NCI-H526 treated with DMSO at 0.1 percent for 48 hours (cell line): ENCODE measurements around the gene IGSF22.

ENCODE experiments used
- DNase-seq: peaks from one replicate; lab custom pipeline; 2025; lab: John Stamatoyannopoulos, UW

The IGSF22 gene

DNA sequence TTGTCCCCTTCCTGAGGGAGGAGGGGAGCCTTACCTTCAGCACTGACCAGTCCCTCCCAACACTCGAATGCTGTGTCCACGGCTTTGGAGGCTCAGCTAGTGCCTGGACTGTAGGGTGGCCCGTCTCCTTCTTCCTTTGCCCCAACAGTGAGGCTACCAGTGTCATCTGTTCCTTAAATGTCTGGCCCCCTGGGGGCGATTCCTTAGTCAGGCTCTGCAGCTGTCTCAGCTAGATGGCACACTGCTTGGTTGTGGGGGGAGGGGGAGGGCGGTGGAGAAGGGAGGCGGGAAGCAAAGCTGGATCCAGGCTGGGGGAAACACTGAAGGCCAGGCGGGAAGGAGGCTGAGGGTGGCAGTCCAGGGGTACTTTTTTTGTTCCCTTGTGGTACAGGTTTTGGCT, at the start of gene IGSF22:
Gene IGSF22 (minus strand): TSS at position 149 of the 400 bp plus-strand sequence. CDS start 1,952 bp downstream, outside the sequence.
- DNase-seq = no peak

DNA sequence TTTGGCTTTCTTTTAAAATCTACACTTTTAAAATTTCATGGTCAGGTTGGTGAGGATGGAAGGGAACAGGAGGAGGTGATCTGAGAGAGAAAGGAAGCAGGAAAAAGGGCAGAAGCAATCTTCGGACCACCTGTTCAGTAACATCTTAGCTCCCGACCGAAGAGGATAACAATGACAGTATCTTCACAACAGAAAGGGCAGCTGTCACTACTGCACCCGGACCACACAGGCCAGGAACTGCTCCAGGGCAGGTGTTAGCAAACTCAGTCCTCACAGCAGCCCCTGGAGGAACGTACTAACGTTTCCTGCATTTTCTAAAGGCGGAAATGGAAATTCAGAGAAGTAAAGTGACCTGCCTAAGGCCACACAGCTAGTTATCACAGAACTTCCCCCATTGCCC, 48.8 kb upstream of the IGSF22 start:
- no peak for DNase-seq

DNA sequence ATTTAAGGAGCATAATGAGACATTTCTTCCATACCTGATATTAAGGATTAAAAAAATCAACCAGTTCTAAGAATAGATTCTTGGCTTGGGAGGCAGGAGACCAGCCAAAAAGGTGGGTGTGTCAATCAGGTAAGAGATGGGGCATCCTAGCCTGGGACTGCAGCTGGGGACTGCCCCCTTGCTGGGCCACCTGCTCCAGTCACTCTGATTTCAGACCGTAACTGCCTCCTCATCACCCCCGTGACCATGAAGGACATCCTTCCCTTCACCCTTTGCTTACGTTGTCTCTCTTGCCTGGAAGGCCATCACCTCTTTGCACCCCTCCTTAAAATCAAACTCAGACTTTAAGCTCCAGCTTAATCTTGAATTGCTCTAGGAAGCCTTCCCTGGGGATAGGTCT, 47.7 kb upstream of the IGSF22 start:
- DNase-seq = no peak

DNA sequence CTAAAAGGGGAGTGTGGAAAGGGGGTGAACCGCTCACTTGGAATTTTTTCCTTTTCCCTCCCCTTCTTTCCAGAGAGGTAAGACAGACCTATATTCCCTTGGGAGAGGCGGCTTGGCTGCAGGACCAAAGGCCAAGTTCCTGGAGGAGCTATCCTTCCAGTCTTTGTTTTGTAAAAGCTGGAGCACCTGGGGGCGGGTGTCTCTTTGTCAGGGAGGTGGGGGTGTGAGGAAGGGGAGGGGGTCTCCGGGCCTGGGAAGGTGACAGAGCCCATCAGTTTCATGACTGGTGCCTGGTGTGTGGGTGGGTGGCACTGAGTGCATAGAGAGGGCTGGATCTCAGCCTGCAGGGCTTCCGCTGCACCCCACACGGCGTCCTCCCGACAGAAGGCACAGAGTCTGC, 47.1 kb upstream of the IGSF22 start:
- DNase-seq = no peak

DNA sequence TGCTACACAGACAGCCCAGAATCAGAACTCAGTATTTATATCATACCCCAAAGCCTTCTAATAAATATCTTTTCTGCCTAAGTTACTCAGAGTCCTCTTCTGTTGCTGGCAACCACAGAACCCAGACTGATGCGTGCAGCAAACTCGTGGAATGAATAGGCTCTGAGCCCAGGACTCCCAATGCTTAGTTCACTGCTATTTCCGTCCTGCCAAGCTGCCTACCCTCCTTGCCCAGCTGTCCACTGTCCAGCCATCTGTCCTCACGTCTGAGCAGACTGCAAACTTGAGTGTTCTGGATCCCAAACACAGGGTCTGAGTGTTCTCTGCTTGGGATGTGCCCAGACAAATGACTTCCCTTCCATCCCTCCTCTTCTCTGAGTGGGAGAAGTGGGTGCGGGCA, 46.2 kb upstream of the IGSF22 start:
- no peak for DNase-seq

DNA sequence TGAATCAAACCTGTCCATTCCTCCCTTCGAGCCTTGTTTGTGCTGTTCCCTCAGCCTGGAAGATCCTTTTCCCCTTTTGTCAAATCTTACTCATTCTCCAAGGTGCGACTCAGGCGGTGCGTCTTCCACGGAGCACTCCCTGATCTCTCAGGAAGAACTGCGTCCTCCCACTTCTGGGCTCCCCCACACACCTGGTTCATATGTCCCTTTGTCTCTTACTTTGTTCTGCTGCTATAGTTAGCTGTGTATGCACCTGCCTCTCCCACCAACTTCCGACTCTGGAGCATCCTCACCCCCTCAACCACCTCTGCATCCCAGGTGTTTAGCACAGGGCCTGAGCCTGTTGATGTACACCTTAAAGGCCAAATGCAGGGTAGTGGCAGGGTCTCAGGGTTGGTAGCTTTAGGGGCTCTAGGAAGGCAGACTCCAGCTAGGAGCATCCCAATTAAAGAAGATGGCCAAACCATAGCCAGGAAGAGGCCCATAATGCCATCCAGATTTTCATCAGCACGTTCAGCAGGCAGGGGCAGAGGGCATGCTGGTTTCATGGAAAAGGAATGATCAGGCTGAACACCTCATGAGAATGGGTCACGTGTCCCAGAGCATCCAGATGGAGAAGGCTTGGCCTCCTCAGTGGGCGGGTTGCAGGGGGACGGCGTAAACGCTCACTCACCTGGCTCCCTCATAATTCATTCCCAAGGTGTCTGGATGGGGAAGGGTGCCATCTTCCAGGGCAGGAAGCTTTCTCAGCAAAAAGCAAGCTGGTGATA, 45.5 kb upstream of the IGSF22 start:
- DNase-seq = no peak

DNA sequence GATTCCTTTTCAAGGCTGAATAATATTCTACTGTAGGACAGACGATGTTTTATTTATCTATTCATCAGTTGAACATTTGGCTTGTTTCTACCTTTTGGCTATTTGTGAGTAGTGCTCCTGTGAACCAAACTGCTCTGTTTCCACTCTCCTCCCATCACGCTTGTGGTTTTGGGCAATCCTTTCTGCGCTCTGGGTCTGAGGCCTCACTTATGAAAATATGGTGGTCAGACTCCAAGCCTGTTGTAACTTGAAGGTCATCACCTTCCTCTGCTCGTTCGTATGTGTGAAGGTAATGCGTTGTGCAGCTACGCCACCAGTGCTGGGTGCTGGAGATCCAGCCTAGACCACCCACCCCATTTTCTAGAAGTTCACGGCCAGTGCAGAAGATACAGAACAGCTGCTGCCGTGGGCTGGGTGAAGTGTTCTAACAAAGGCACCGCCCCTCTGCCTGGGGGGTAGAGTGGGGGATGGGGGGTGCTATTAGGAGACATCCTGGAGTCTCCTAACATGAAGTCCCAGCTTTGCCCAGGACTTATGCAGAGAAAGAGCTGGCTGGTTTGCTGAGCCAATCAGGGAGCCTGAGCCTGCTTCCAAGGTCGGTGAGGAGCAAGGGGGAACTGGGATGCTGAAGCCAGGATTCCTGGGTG, 44.6 kb upstream of the IGSF22 start:
- DNase-seq = no peak

DNA sequence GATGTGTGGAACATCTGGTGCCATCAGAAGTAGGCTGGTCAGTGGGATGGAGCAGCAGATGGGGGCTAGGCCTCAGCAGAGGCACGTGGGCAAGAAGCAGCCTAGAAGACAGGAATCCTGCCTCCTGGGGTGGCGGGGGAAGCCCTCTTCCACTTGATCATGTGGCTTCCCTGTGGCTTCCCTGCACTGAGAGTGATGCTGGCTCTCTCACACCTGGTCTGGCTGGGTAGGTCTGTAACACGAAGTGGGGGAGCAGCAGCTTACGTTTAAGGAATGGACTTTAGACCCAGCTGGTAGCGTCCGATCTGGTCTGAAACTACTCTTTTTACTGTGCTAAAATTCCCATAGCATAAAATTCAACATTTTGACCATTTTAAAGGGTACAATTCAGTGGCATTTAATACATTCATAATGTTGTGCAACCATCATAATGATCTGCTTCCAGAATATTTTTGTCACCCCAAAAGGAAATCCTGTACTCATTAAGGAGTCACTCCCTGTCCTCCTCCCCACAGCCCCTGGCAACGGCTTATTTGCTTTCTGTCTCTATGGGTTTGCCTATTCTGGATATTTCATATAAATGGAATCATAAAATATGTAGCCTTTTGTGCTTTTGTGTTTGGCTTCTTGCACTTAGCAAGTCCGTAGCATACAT, 43.9 kb upstream of the IGSF22 start:
- DNase-seq = no peak

DNA sequence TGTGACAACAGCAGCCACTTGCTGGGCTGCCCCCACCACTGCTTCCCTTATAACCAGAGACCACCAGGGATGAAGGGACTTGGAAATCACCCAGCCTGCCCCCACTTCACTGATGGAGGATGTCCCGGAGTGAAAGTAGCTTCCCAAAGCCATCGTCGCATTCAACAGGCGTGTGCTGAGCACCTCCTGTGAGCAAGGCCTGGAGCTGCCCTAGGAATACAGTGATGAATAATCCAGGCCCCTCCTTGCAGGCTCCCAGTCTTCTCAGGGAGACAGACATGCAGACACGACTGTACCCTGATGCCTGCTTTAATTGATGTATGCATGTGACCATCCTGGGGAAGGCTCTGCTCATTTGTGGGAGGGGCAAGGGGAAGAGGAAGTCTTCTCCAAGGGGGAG, 43.0 kb upstream of the IGSF22 start:
- DNase-seq = no peak

DNA sequence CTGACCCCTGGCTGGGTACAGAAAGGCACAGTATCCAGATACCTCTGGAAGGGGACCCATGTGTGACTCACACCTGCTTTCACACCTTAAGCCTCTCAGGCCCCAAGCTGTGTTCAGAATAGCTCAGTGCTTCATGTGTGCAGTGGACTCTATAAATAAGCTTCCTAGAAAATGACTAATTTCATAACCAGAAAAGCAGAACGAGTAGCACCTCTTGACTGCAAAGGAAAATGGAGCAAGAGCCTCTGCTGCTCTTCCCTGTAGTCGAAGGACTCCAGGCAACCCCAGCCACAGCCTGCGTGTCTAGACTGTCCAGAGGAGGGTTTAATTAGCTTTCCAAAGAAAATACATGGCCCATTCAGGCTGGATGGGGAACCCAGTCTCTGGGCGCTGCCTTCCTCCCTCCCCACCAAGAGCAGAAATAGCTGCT, 42.5 kb upstream of the IGSF22 start:
- no peak for DNase-seq

DNA sequence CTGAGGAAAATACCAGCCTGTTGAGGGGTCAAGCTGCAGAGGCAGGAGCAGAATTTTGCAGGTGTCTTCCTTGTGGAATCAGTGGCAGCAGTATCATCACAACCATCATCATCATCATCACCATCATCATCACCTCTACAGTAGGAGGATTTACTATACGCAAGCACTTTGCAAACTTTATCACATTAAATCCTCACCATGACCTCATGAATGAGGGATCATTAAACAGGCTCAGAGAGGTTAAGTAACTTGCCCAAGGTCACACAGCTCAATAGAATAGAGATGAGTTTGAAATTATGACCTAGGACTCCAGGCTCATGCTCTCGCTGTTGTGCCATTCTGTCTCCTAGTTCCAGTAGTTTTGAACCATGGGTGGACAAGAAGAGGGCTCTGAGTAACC, 40.0 kb upstream of the IGSF22 start:
- no peak for DNase-seq

DNA sequence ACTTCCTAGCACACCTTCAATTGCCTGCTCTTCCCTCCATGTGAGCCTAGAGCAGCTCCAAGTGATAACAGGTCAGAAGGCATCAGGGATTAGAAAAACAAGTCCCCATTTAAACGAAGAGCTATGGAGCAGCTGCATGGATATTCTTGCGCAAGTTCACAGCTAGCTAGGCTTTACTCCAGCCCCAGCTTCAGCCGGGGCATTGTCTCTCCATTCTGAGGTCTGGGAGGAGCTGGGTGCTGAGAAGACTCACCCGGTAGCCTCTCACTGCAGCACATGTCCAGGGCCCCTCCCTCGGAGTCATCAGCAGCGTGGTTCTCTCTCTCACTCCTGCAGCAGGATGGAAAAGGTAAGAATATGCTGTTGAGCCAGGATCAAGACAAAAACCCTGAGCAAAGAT, 39.6 kb upstream of the IGSF22 start:
- DNase-seq = no peak

DNA sequence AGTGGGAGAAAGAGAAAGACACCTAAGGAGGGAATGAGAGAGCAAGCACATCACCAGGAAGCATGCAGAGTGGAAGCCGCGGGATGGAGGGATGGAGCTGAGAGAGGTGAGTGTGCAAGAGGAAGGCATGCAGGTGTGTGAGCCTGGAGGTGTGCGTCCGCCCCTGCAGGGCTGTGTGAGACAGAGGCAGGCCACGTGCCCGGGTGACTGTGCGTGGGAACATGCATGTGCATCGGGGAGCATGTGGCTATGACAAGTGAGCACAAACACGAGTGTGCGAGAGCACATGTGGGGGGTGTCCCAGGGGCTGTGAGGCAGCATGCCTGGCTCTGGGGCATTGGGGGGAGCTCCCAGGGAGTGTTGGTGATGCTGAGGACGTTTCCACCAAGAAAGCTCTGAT, 35.8 kb upstream of the IGSF22 start:
- DNase-seq = no peak

DNA sequence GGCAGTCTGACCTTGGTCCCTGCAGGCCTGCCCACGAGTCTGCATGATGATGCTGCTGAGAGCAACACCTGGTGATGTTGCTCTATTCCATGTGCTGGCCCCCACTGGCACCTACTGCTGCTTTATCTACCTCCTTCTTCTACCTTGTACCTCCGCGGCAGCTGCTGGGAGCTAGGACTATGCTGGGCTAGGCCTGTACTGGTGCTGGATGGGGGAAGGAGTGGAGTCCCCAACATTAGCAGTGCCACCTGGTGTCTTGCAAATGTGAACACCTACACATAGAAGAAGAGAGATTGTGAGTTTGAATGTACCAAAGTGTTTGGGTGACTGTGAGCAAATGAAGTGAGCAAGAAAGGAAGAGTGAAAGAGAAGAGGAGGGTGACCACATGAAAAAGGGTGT, 35.2 kb upstream of the IGSF22 start:
- DNase-seq = no peak

DNA sequence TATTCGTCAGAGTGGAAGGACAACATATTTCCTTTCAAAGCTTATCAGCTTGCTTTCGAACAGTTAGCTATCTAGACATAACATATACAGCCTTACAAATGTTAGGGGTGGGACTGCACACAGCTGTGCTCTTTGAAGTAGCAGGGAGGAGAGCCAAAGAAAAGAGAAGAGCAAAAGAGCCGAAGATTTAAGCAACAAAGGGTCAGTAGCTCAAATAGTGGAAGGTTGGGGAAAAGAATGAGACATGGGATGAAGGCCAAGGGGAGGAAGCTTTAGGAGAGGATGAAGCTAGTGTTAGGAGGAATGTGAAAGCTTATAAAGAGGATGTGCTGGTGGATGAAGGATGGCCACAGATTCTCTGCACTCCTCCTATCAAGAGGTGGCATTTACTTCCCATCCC, 31.8 kb upstream of the IGSF22 start:
- no peak for DNase-seq

DNA sequence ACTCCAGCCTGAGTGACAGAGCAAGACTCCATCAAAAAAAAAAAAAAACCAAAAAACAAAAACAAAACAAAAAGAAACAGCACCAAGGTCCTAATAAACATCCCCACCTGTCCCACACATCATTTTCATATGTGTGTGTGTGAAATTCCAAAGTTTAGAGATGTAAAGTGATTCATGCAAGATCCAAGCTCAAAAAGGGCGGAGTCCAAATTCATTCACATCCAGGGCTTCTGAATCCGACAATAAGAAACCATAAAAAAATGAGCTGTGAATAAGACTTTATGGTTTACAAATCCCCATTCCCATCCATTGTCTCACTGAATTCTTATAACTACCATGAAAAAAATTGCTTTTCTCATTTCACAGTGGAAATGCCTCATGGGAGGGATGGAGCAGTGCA, 30.9 kb upstream of the IGSF22 start:
- DNase-seq = no peak

DNA sequence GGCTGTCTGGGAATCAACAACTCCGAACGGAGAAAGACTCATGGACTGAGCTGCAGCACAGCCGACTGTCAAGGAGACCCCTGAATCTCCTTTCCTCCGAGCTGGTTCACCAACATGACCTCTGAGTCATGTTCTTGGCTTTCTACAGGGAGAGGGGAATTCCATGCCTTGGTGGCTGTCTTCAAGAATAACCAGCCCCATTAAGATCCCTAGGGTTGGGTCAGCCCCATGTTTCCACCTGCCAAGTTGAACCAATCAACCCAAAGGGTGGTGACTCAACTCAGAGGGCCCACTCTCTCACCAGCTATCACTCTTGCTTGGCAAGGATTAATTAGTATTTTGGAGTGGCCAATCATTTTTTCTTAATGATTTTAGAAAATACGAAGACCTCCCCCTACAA, 28.3 kb upstream of the IGSF22 start:
- DNase-seq = no peak

DNA sequence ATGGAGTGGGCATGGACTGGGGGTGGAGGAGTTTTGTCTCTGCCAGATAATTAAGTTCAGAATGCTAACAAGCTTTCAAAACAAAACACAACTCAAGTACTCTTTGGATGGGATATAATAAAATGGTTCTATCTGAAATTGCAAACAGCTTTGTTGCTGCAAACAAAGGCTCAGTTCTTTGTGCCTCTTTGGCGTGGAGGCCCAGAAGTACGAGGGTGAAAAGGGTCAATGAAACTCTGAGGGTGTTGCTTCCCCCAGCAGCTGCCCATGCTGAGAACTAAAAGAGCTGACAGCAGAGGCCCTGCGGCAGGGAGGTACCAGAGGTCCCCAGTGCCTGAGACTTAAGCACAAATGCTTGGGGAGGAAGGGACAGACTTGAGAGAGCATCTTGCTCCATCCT, 26.5 kb upstream of the IGSF22 start:
- DNase-seq = no peak

DNA sequence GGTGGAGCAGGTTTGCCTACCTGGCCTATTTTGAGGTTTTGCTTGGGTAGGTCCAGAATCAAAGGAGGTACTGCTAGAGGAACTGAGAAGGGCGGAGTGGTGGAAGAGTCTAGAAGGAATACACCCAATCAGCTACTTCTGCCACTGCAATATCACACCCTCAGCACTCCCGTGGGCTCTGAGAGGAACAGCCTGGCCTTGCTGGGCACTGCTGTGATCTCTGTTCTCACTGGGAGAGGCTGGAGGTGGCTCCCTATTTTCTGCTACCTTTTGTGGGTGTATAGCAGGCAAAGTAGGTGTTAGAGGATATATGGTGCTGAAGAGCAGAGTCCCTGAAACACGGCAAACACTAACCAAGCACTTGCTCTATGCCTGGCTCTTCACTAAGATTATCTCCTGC, 25.0 kb upstream of the IGSF22 start:
- no peak for DNase-seq

DNA sequence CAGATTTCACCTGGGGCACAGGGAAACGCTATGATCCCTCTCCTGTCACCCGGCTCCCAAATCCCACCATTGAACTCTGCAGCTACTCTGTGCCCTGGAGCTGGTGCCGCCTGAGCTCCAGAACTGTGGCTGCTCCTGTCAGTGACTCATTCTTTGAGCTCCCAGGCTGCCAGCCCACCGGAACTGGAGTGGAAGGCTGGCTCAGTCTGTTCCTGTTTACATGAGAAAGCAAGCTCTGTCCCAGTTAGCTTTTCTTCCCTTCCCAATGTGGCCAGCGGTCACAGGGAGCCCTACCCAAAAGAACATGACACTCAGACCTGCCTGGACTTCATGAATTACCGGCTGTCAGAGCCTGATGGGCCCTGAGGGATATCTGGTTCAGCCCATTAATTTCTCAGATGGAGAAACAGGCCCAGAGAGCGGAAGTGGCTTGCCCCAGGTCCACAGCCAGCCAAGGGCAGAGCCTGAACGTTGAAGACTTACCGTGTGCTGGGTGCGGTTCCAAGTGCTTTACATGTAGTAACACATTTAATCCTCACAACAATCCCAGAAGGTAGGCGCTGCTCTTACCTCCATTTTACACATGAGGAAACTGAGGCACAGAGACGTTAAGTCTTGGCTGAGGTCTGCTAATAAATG, 23.8 kb upstream of the IGSF22 start:
- DNase-seq = no peak

DNA sequence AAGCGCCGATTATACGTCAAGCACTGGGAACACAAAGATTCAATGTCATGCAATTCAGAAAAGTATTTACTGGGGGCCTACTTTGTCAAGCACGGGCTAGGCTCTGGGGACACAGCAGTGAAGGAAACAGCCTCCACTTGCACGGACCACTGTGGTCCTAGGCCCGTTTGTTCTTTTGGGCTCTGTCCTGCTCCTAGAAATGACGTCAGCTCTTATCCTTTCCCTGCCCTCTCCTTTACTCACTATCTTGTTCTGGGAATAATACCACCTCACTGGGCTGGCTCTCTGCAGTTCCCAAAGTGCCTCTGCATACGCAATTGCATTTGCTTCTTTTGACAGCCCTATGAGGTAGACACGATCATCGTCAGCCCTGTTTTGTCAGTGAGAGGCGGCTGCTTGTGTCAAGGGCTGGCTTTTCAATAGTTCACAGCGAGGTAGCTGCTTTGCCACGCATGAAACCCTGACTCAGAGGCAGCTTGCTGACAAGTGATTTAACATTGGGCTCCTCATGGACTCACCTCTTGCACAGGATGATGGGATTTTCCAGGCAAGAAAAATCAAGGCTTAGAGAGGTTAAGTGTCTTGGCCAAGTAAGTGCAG, 22.9 kb upstream of the IGSF22 start:
- no peak for DNase-seq

DNA sequence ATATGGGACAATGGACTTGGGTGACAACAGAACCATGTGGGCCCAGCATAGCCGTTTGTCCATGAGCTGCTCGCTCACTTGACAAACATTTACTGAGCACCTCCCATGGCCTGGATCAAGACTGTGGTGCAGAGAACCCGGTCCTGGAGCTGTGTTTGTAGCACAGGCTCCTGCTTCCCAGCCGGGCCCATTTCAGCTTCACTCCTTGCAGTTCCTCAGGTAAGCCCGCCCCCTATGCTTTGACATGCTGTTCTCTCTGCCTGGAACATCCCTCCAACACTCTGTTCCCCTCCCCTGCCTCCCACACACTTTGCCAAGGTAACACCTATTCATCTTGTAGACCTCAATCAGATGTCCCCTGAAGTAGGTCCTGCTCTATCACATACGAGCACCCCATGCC, 19.3 kb upstream of the IGSF22 start:
- no peak for DNase-seq
